GM12864 (cell line): Measurements from ENCODE around the gene CRYBG3.

Experiments
- DNase-seq: peaks from one replicate; pipeline ENCODE4 v3.0.0-alpha.2; 2011; ENCODE audit warnings: low read depth
- H3K4me3 ChIP-seq: 2 replicates; pipeline ENCODE4 v1.5.1; 2011; ENCODE audit warnings: mild to moderate bottlenecking, low read depth, low read length, control low read depth
- CTCF ChIP-seq: IDR thresholded peaks from 2 replicates; pipeline ENCODE4 v1.5.1; 2011; ENCODE audit warnings: low read depth, mild to moderate bottlenecking, moderate library complexity, low read length, control low read depth, inconsistent platforms; ENCODE audit errors: missing control alignments

CRYBG3 gene

GRCh38 chr3:97917813-97918536, 96.2 kb downstream of the CRYBG3 start:
- no peak for DNase-seq
- no peak for TF ChIP-seq CTCF
- no peak overlapping the region for H3K4me3 ChIP-seq

DNA sequence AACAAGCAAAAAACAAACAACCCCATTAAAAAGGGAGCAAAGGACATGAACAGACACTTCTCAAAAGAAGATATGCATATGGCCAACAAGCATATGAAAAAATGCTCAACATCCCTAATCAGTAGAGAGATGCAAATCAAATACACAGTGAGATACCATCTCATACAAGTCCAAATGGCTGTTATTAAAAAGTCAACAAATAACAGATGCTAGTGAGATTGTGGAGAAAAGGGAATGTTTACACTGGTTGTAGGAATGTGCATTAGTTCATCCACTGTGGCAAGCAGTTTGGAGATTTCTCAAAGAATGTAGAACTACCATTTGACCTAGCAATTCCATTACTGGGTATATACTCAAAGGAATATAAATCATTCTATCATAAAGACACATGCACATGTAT, 105.9 kb downstream of the CRYBG3 start:
- no peak for TF ChIP-seq CTCF
- H3K4me3 ChIP-seq, result no peak overlapping the region
- DNase-seq, result no peak

- no peak for TF ChIP-seq CTCF
- no peak overlapping the region for H3K4me3 ChIP-seq
- DNase-seq, result no peak
Observed at GRCh38 chr3:97928986-97929385, 107.2 kb downstream of the CRYBG3 start.

- no peak for DNase-seq
- H3K4me3 ChIP-seq, result no peak overlapping the region
- TF ChIP-seq CTCF, result no peak
Observed at GRCh38 chr3:97930018-97930417, 108.2 kb downstream of the CRYBG3 start.

DNA sequence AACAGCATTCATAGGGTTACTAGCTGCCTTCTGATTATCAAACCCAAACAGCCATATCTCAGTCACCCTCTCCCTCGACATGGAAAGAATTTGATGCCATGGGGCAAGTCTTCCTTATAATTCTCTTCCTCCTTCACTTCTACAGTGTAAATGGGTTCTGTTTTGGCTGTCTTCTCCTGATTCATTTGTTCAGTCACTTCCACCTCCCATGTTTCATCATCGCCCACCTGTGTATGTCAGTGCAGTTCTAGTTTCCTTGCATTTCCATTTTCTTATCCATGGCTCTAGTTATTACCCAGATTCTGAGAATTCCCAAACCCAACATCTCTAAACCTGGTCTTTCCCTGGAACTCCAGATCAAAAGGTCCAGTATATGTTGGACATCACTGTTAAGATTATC, 109.4 kb downstream of the CRYBG3 start:
- no peak for TF ChIP-seq CTCF
- no peak for DNase-seq
- no peak overlapping the region for H3K4me3 ChIP-seq

DNA sequence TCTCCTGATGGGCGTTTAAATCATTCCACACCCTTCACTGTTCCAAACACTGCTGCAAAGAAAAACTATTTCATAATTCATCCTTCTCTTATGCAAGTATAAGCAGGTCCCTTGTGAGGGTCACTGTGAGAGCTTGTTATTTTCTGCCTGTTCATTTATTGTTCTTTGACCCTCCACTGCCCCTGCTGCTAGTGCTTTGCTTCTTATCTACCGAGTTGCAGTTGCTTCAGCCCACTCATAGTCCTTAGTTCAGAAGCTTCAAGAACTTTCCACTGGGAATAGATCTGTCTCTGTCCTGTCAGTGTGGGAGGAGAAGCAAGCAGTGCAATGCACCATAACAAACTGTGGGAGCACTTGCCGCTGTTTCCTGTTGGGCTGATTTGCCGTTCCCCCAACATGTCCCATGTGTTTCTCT, 110.6 kb downstream of the CRYBG3 start:
- no peak for TF ChIP-seq CTCF
- no peak overlapping the region for H3K4me3 ChIP-seq
- DNase-seq, result no peak
